Adrenal gland (tissue), 5 donors: ENCODE measurements around the gene ZSWIM6.

Experiments
- CTCF ChIP-seq, 6 experiments: fragments of 450-650 bp in 4 of 6; fragments of 200-600 bp in 2 of 6; sonication (generic) in 1 of 6; IDR thresholded peaks; 1 replicate in 5 of 6; 2 replicates in 1 of 6; pipeline versions ENCODE4 v1.5.1 to v1.8.0; 2016 to 2021; ENCODE audit warnings: antibody characterized with exemption in 6 of 6, mild to moderate bottlenecking in 2 of 6, moderate library complexity in 1 of 6
- POLR2A ChIP-seq, 2 donors: fragments of 450-650 bp; IDR thresholded peaks; one replicate each; pipeline ENCODE4 v1.6.1; 2017; ENCODE audit warnings: antibody characterized with exemption in 2 of 2, mild to moderate bottlenecking in 2 of 2, moderate library complexity in 1 of 2
- donor health status: DM: no; HTN: no; CAD: no.

GRCh38 chr5:61318376-61318775 lies 13.7 kb upstream of the ZSWIM6 start:
- TF ChIP-seq CTCF (IDR thresholded peaks at IDR 0.05): no peak
- TF ChIP-seq POLR2A (IDR thresholded peaks at IDR 0.05): no peak
